Measurements from ENCODE around the gene CDRT4. TPM values are rescaled to one million over a fixed set of nuclear protein-coding genes. Genes with fewer than 3 reads are reported as not detected.
"Not testable (repeated sequence)": the region's sequence is repeated elsewhere in the genome, so short reads cannot be mapped to it uniquely, and the experiment has no call there.

Gene CDRT4
- total RNA-seq, 1 donor = 3.3 TPM

GRCh38 chr17:15507001-15507400 is 39.6 kb upstream of the CDRT4 start:
- no peaks in the 10 kb centered on the region for H3K79me2 ChIP-seq (ENCODE audit: insufficient read depth, low read length)
- no peaks in the 10 kb centered on the region for H3K27me3 ChIP-seq (ENCODE audit: insufficient read depth, low read length)
- H2AFZ ChIP-seq (ENCODE audit: low read length) = no peak overlapping the region
- TF ChIP-seq CTCF (IDR thresholded peaks at IDR 0.05; ENCODE audit: extremely low read depth, low read depth, low read length) = no peak
- H3K4me3 ChIP-seq (ENCODE audit: insufficient read depth, low read length) = no peak overlapping the region
- peaks cover 4% of the 10 kb centered on the region for H3K36me3 ChIP-seq (ENCODE audit: insufficient read depth, low read length)
- no peak for DNase-seq (ENCODE audit: insufficient read length, low spot score, missing footprints)
- H4K20me1 ChIP-seq (ENCODE audit: insufficient read depth, low read length) = peaks cover 2% of the 10 kb centered on the region
- no peak overlapping the region for H3K4me2 ChIP-seq (ENCODE audit: insufficient read depth, low read length)
- no peak overlapping the region for H3K27ac ChIP-seq (ENCODE audit: low read depth, low read length)
- H3K4me1 ChIP-seq (ENCODE audit: insufficient read depth, low read length) = peaks cover 18% of the 10 kb centered on the region
- H3K9me3 ChIP-seq (ENCODE audit: low read depth, low read length) = no peaks in the 10 kb centered on the region

- not testable (repeated sequence) for H3K36me3 ChIP-seq (ENCODE audit: insufficient read depth, low read length); DNase-seq (ENCODE audit: insufficient read length, low spot score, missing footprints); H4K20me1 ChIP-seq (ENCODE audit: insufficient read depth, low read length); H3K9me3 ChIP-seq (ENCODE audit: low read depth, low read length); H2AFZ ChIP-seq (ENCODE audit: low read length); H3K27ac ChIP-seq (ENCODE audit: low read depth, low read length); H3K4me3 ChIP-seq (ENCODE audit: insufficient read depth, low read length); H3K4me2 ChIP-seq (ENCODE audit: insufficient read depth, low read length); H3K27me3 ChIP-seq (ENCODE audit: insufficient read depth, low read length); H3K79me2 ChIP-seq (ENCODE audit: insufficient read depth, low read length)
- peaks cover 13% of the 10 kb centered on the region for H3K4me1 ChIP-seq (ENCODE audit: insufficient read depth, low read length)
These were observed 38.3 kb upstream of the CDRT4 start for GRCh38 chr17:15505708-15506107.

GRCh38 chr17:15503731-15504130 is 36.3 kb upstream of the CDRT4 start:
- no peak overlapping the region for H2AFZ ChIP-seq (ENCODE audit: low read length)
- no peak overlapping the region for H3K27ac ChIP-seq (ENCODE audit: low read depth, low read length)
- H3K9me3 ChIP-seq (ENCODE audit: low read depth, low read length) = no peaks in the 10 kb centered on the region
- TF ChIP-seq CTCF (IDR thresholded peaks at IDR 0.05; ENCODE audit: extremely low read depth, low read depth, low read length) = no peak
- H3K4me2 ChIP-seq (ENCODE audit: insufficient read depth, low read length) = no peak overlapping the region
- no peak overlapping the region for H3K4me3 ChIP-seq (ENCODE audit: insufficient read depth, low read length)
- peak; percentile 93 for DNase-seq (ENCODE audit: insufficient read length, low spot score, missing footprints)
- peaks cover 2% of the 10 kb centered on the region for H4K20me1 ChIP-seq (ENCODE audit: insufficient read depth, low read length)
- H3K36me3 ChIP-seq (ENCODE audit: insufficient read depth, low read length) = peaks cover 6% of the 10 kb centered on the region
- H3K79me2 ChIP-seq (ENCODE audit: insufficient read depth, low read length) = no peaks in the 10 kb centered on the region
- H3K27me3 ChIP-seq (ENCODE audit: insufficient read depth, low read length) = no peaks in the 10 kb centered on the region
- peaks cover 9% of the 10 kb centered on the region for H3K4me1 ChIP-seq (ENCODE audit: insufficient read depth, low read length)

GRCh38 chr17:15502369-15503112 is 35.1 kb upstream of the CDRT4 start:
- Histone ChIP-seq H4K20me1 (ENCODE audit: insufficient read depth, low read length) (peaks cover 2% of the 10 kb centered on the region), H3K27ac (ENCODE audit: low read depth, low read length) (peak overlapping the region; percentile 66), H3K9me3 (ENCODE audit: low read depth, low read length) (no peaks in the 10 kb centered on the region), H2AFZ (ENCODE audit: low read length) (peak overlapping the region; percentile 91), H3K4me1 (ENCODE audit: insufficient read depth, low read length) (peaks cover 9% of the 10 kb centered on the region), H3K4me3 (ENCODE audit: insufficient read depth, low read length) (peak overlapping the region; percentile 67), H3K27me3 (ENCODE audit: insufficient read depth, low read length) (no peaks in the 10 kb centered on the region), H3K79me2 (ENCODE audit: insufficient read depth, low read length) (no peaks in the 10 kb centered on the region), H3K4me2 (ENCODE audit: insufficient read depth, low read length) (peak overlapping the region; percentile 84), H3K36me3 (ENCODE audit: insufficient read depth, low read length) (peaks cover 11% of the 10 kb centered on the region)
- peak; percentile 99 for DNase-seq (ENCODE audit: insufficient read length, low spot score, missing footprints)
- TF ChIP-seq CTCF (IDR thresholded peaks at IDR 0.05; ENCODE audit: extremely low read depth, low read depth, low read length) = peak; percentile 89

Measured in osteoblast (primary cell).